Measurements from ENCODE around the gene SIAH2. TPM values are rescaled to one million over a fixed set of nuclear protein-coding genes. Genes with fewer than 3 reads are reported as not detected.

The SIAH2 gene
- total RNA-seq, 1 donor from 2014 or later, result 27.6 TPM

- peaks cover 10% of the 10 kb centered on the region for H3K36me3 Mint-ChIP-seq (ENCODE audit: unreplicated experiment)
- H3K27me3 Mint-ChIP-seq (ENCODE audit: unreplicated experiment), result no peaks in the 10 kb centered on the region
- DNase-seq (ENCODE audit: extremely low spot score, unreplicated experiment), result no peak
- H3K4me3 Mint-ChIP-seq (ENCODE audit: unreplicated experiment), result no peak overlapping the region
- H3K9me3 Mint-ChIP-seq (ENCODE audit: unreplicated experiment), result no peaks in the 10 kb centered on the region
- H3K4me1 Mint-ChIP-seq (ENCODE audit: unreplicated experiment), result peaks cover 54% of the 10 kb centered on the region
- H3K27ac Mint-ChIP-seq (ENCODE audit: unreplicated experiment), result no peak overlapping the region
- TF ChIP-seq CTCF (IDR thresholded peaks at IDR 0.05), result no peak
These were observed 14.3 kb downstream of the SIAH2 start for GRCh38 chr3:150748684-150749047.

GRCh38 chr3:150747886-150748683, 14.9 kb downstream of the SIAH2 start:
- DNase-seq (ENCODE audit: extremely low spot score, unreplicated experiment), result no peak
- no peak for TF ChIP-seq CTCF (IDR thresholded peaks at IDR 0.05)
- Mint-ChIP-seq H3K4me3 (ENCODE audit: unreplicated experiment) (no peak overlapping the region), H3K27ac (ENCODE audit: unreplicated experiment) (no peak overlapping the region), H3K36me3 (ENCODE audit: unreplicated experiment) (peaks cover 8% of the 10 kb centered on the region), H3K27me3 (ENCODE audit: unreplicated experiment) (no peaks in the 10 kb centered on the region), H3K9me3 (ENCODE audit: unreplicated experiment) (no peaks in the 10 kb centered on the region), H3K4me1 (ENCODE audit: unreplicated experiment) (peaks cover 58% of the 10 kb centered on the region)

- no peak for TF ChIP-seq CTCF (IDR thresholded peaks at IDR 0.05)
- Mint-ChIP-seq H3K9me3 (ENCODE audit: unreplicated experiment) (no peaks in the 10 kb centered on the region), H3K27ac (ENCODE audit: unreplicated experiment) (peak overlapping the region; percentile 67), H3K36me3 (ENCODE audit: unreplicated experiment) (peaks cover 11% of the 10 kb centered on the region), H3K27me3 (ENCODE audit: unreplicated experiment) (no peaks in the 10 kb centered on the region), H3K4me3 (ENCODE audit: unreplicated experiment) (no peak overlapping the region), H3K4me1 (ENCODE audit: unreplicated experiment) (peaks cover 58% of the 10 kb centered on the region)
- no peak for DNase-seq (ENCODE audit: extremely low spot score, unreplicated experiment)
These were observed 16.0 kb downstream of the SIAH2 start for GRCh38 chr3:150746791-150747590.

GRCh38 chr3:150745832-150746231, 17.1 kb downstream of the SIAH2 start:
- no peak for TF ChIP-seq CTCF (IDR thresholded peaks at IDR 0.05)
- Mint-ChIP-seq H3K4me1 (ENCODE audit: unreplicated experiment) (peaks cover 52% of the 10 kb centered on the region), H3K27ac (ENCODE audit: unreplicated experiment) (peak overlapping the region; percentile 90), H3K27me3 (ENCODE audit: unreplicated experiment) (no peaks in the 10 kb centered on the region), H3K9me3 (ENCODE audit: unreplicated experiment) (no peaks in the 10 kb centered on the region), H3K4me3 (ENCODE audit: unreplicated experiment) (no peak overlapping the region), H3K36me3 (ENCODE audit: unreplicated experiment) (peaks cover 15% of the 10 kb centered on the region)
- DNase-seq (ENCODE audit: extremely low spot score, unreplicated experiment), result no peak

- DNase-seq (ENCODE audit: extremely low spot score, unreplicated experiment), result no peak
- Mint-ChIP-seq H3K27me3 (ENCODE audit: unreplicated experiment) (no peaks in the 10 kb centered on the region), H3K4me1 (ENCODE audit: unreplicated experiment) (peaks cover 49% of the 10 kb centered on the region), H3K27ac (ENCODE audit: unreplicated experiment) (peak overlapping the region; percentile 90), H3K4me3 (ENCODE audit: unreplicated experiment) (peak overlapping the region; percentile 31), H3K9me3 (ENCODE audit: unreplicated experiment) (no peaks in the 10 kb centered on the region), H3K36me3 (ENCODE audit: unreplicated experiment) (peaks cover 18% of the 10 kb centered on the region)
- TF ChIP-seq CTCF (IDR thresholded peaks at IDR 0.05), result no peak
These were observed 18.1 kb downstream of the SIAH2 start for GRCh38 chr3:150744919-150745211.

All from osteocyte (in vitro differentiated cells).